Astrocyte (in vitro differentiated cells and primary cell): Measurements from ENCODE around the gene EIF4B. TPM values are rescaled to one million over a fixed set of nuclear protein-coding genes. Genes with fewer than 3 reads are reported as not detected.
"Not testable (repeated sequence)": the region's sequence is repeated elsewhere in the genome, so short reads cannot be mapped to it uniquely, and the experiment has no call there.

ENCODE experiments used
- DNase-seq: peaks from one replicate; pipeline ENCODE4 v3.0.0-alpha.2; 2010; ENCODE audit warnings: low read depth
- FAIRE-seq: peaks from 2 replicates; lab custom pipeline; 2011; peaks lifted over from hg19 to GRCh38; lab: Jason Lieb, UNC
- H2AFZ ChIP-seq: 2 replicates; pipeline ENCODE4 v1.6.0; 2012; ENCODE audit warnings: low read depth, low read length, inconsistent platforms
- H3K27ac ChIP-seq: 2 replicates; pipeline ENCODE4 v1.5.1; 2011; ENCODE audit warnings: low read depth, low read length, inconsistent platforms
- H3K27me3 ChIP-seq: 2 replicates; pipeline ENCODE4 v1.6.0; 2011; ENCODE audit warnings: low read length, inconsistent platforms; ENCODE audit not compliant: insufficient read depth
- H3K36me3 ChIP-seq: 2 replicates; pipeline ENCODE4 v1.5.1; 2011; ENCODE audit warnings: low read length, inconsistent platforms; ENCODE audit not compliant: insufficient read depth
- H3K4me1 ChIP-seq: 2 replicates; pipeline ENCODE4 v1.5.1; 2011; ENCODE audit warnings: low read length, inconsistent platforms; ENCODE audit not compliant: insufficient read depth
- H3K4me2 ChIP-seq: 2 replicates; pipeline ENCODE4 v1.6.0; 2012; ENCODE audit warnings: low read length, inconsistent platforms
- H3K4me3 ChIP-seq: 2 replicates; pipeline ENCODE4 v1.5.1; 2011; ENCODE audit warnings: low read depth, mild to moderate bottlenecking, low read length, inconsistent platforms; ENCODE audit not compliant: insufficient read depth
- H3K79me2 ChIP-seq: 2 replicates; pipeline ENCODE4 v1.6.0; 2012; ENCODE audit warnings: mild to moderate bottlenecking, low read length, inconsistent platforms; ENCODE audit not compliant: insufficient read depth
- H3K9ac ChIP-seq: 2 replicates; pipeline ENCODE4 v1.6.0; 2012; ENCODE audit warnings: mild to moderate bottlenecking, low read length, inconsistent platforms
- H3K9me3 ChIP-seq: 2 replicates; pipeline ENCODE4 v1.5.1; 2012; ENCODE audit warnings: low read depth, mild to moderate bottlenecking, low read length, inconsistent platforms; ENCODE audit not compliant: insufficient read depth
- H4K20me1 ChIP-seq: 2 replicates; pipeline ENCODE4 v1.6.0; 2012; ENCODE audit warnings: low read length, inconsistent platforms; ENCODE audit not compliant: insufficient read depth
- H3K27ac Mint-ChIP-seq: one replicate; pipeline ENCODE4 v1.8.0; 2021; ENCODE audit warnings: mild to moderate bottlenecking, mixed read lengths; ENCODE audit not compliant: unreplicated experiment
- H3K27me3 Mint-ChIP-seq: one replicate; pipeline ENCODE4 v1.8.0; 2021; ENCODE audit warnings: low read depth, mixed read lengths; ENCODE audit not compliant: unreplicated experiment
- H3K36me3 Mint-ChIP-seq: one replicate; pipeline ENCODE4 v1.8.0; 2021; ENCODE audit warnings: low read depth, mixed read lengths; ENCODE audit not compliant: unreplicated experiment
- H3K4me1 Mint-ChIP-seq: one replicate; pipeline ENCODE4 v1.8.0; 2021; ENCODE audit warnings: low read depth, mixed read lengths; ENCODE audit not compliant: unreplicated experiment
- H3K4me3 Mint-ChIP-seq: one replicate; pipeline ENCODE4 v1.8.0; 2021; ENCODE audit warnings: mild to moderate bottlenecking, moderate library complexity, mixed read lengths; ENCODE audit not compliant: unreplicated experiment
- H3K9me3 Mint-ChIP-seq: one replicate; pipeline ENCODE4 v1.8.0; 2021; ENCODE audit warnings: mild to moderate bottlenecking, mixed read lengths; ENCODE audit not compliant: unreplicated experiment
- CTCF ChIP-seq: IDR thresholded peaks from 2 replicates; pipeline ENCODE4 v1.5.1; 2011; ENCODE audit warnings: low read depth, mild to moderate bottlenecking, inconsistent platforms, low read length, moderate library complexity; ENCODE audit not compliant: insufficient read depth
- EZH2 ChIP-seq: IDR thresholded peaks from 2 replicates; pipeline ENCODE4 v1.6.1; 2012; ENCODE audit warnings: mild to moderate bottlenecking, low read length, inconsistent platforms; ENCODE audit not compliant: insufficient read depth
- total RNA-seq: library from RNA; stranded (reverse); gene quantifications from 2 replicates; pipeline ENCODE4 v1.2.1, GENCODE V29; 2021

EIF4B gene
- total RNA-seq, 1 donor from 2014 or later = 242 TPM

- Histone ChIP-seq H3K4me1 (peaks cover 8% of the 10 kb centered on the region), H3K27me3 (no peaks in the 10 kb centered on the region), H2AFZ (no peak overlapping the region), H3K9me3 (no peaks in the 10 kb centered on the region), H3K9ac (no peak overlapping the region), H3K4me3 (no peak overlapping the region), H4K20me1 (no peaks in the 10 kb centered on the region), H3K79me2 (no peaks in the 10 kb centered on the region), H3K27ac (no peak overlapping the region), H3K4me2 (no peak overlapping the region), H3K36me3 (no peaks in the 10 kb centered on the region)
- Mint-ChIP-seq H3K4me3 (no peak overlapping the region), H3K4me1 (peaks cover 13% of the 10 kb centered on the region), H3K27ac (no peak overlapping the region), H3K9me3 (no peaks in the 10 kb centered on the region), H3K27me3 (peaks cover 6% of the 10 kb centered on the region), H3K36me3 (peaks cover 3% of the 10 kb centered on the region)
- TF ChIP-seq CTCF = no peak
- TF ChIP-seq EZH2 = no peak
- FAIRE-seq (no peak), DNase-seq (no peak)
Observed at GRCh38 chr12:52988898-52989297, 17.4 kb upstream of the EIF4B start.

- FAIRE-seq = no peak
- no peak overlapping the region for H3K27ac Mint-ChIP-seq
- Histone ChIP-seq H3K79me2 (no peaks in the 10 kb centered on the region), H3K4me1 (peaks cover 8% of the 10 kb centered on the region), H3K4me3 (no peak overlapping the region), H3K4me2 (no peak overlapping the region), H3K36me3 (no peaks in the 10 kb centered on the region), H3K9me3 (no peaks in the 10 kb centered on the region), H3K27ac (no peak overlapping the region), H2AFZ (no peak overlapping the region), H4K20me1 (no peaks in the 10 kb centered on the region), H3K9ac (no peak overlapping the region), H3K27me3 (no peaks in the 10 kb centered on the region)
- no peaks in the 10 kb centered on the region for H3K36me3 Mint-ChIP-seq
- peaks cover 6% of the 10 kb centered on the region for H3K27me3 Mint-ChIP-seq
- TF ChIP-seq CTCF (no peak), EZH2 (no peak)
- peaks cover 13% of the 10 kb centered on the region for H3K4me1 Mint-ChIP-seq
- DNase-seq = peak; percentile 49
- no peak overlapping the region for H3K4me3 Mint-ChIP-seq
- no peaks in the 10 kb centered on the region for H3K9me3 Mint-ChIP-seq
Observed at GRCh38 chr12:52990206-52990605, 16.1 kb upstream of the EIF4B start.

- not testable (repeated sequence) for H3K4me3 Mint-ChIP-seq, H3K27ac Mint-ChIP-seq, H3K27me3 ChIP-seq, DNase-seq, H3K36me3 Mint-ChIP-seq, H3K27me3 Mint-ChIP-seq, H3K4me3 ChIP-seq, H3K9me3 Mint-ChIP-seq, H3K4me1 ChIP-seq, H3K36me3 ChIP-seq, H4K20me1 ChIP-seq, H3K27ac ChIP-seq, H3K4me2 ChIP-seq, H3K9ac ChIP-seq, H3K9me3 ChIP-seq, FAIRE-seq, H2AFZ ChIP-seq, H3K79me2 ChIP-seq
- peaks cover 13% of the 10 kb centered on the region for H3K4me1 Mint-ChIP-seq
Observed at GRCh38 chr12:52992240-52992639, 14.0 kb upstream of the EIF4B start.
